Calu3 (cell line): ENCODE data around the gene PAPSS1. TPM values are rescaled to one million over a fixed set of nuclear protein-coding genes. Genes with fewer than 3 reads are reported as not detected.

Experiments
- BruUV-seq: library from RNA; stranded (reverse); fragments of 400-500 nt; replicated peaks from 2 replicates; lab custom pipeline; 2021; lab: Mats Ljungman, UMichigan
- CTCF ChIA-PET: fragments of 300-600 bp; sonication (Branson Sonifier 250); formaldehyde crosslinking; loops from one replicate; lab custom pipeline; 2022; ENCODE audit warnings: antibody characterized with exemption; lab: Charles Lee
- DNase-seq: peaks from one replicate; pipeline ENCODE4 v3.0.0; 2022
- H3K27ac Mint-ChIP-seq: one replicate; pipeline ENCODE4 v1.8.0; 2022; ENCODE audit warnings: mixed read lengths; ENCODE audit not compliant: unreplicated experiment
- H3K27me3 Mint-ChIP-seq: one replicate; pipeline ENCODE4 v1.8.0; 2022; ENCODE audit warnings: mixed read lengths; ENCODE audit not compliant: unreplicated experiment
- H3K36me3 Mint-ChIP-seq: one replicate; pipeline ENCODE4 v1.8.0; 2022; ENCODE audit warnings: mild to moderate bottlenecking, moderate library complexity, mixed read lengths; ENCODE audit not compliant: insufficient read depth, unreplicated experiment
- H3K4me1 Mint-ChIP-seq: one replicate; pipeline ENCODE4 v1.8.0; 2022; ENCODE audit warnings: mild to moderate bottlenecking, low read depth, mixed read lengths; ENCODE audit not compliant: unreplicated experiment
- H3K4me3 Mint-ChIP-seq: one replicate; pipeline ENCODE4 v1.8.0; 2022; ENCODE audit warnings: mild to moderate bottlenecking, low read depth, moderate library complexity, mixed read lengths; ENCODE audit not compliant: unreplicated experiment
- H3K9me3 Mint-ChIP-seq: one replicate; pipeline ENCODE4 v1.8.0; 2022; ENCODE audit warnings: low read depth, mixed read lengths; ENCODE audit not compliant: unreplicated experiment
- CTCF ChIP-seq: fragments of 200-600 bp; IDR thresholded peaks from one replicate; pipeline ENCODE4 v1.8.0; 2022; ENCODE audit warnings: antibody characterized with exemption; ENCODE audit not compliant: unreplicated experiment
- intact Hi-C: fragments of 100-400 bp; cut with micrococcal nuclease; formaldehyde crosslinking; loops from one replicate; pipeline ENCODE4 v1.10.0; 2022; ENCODE audit not compliant: unreplicated experiment
- total RNA-seq: library from RNA; stranded (reverse); gene quantifications from 2 replicates; pipeline ENCODE4 v1.2.3, GENCODE V29; 2022

Gene PAPSS1
- total RNA-seq, 1 experiment from 2014 or later = 41.6 TPM

- CTCF ChIA-PET = no interaction called here
- no peak for DNase-seq
- H3K27me3 Mint-ChIP-seq = no peaks in the 10 kb centered on the region
- H3K4me3 Mint-ChIP-seq = no peak overlapping the region
- H3K27ac Mint-ChIP-seq = no peak overlapping the region
- intact Hi-C loops = no loop called here
- peaks cover 11% of the 10 kb centered on the region for H3K4me1 Mint-ChIP-seq
- H3K36me3 Mint-ChIP-seq = peaks cover 4% of the 10 kb centered on the region
- no peaks in the 10 kb centered on the region for H3K9me3 Mint-ChIP-seq
- BruUV-seq = no TSS peak
- no peak for TF ChIP-seq CTCF
Measured at GRCh38 chr4:107631560-107631959, 88.5 kb downstream of the PAPSS1 start.

- CTCF ChIA-PET = no interaction called here
- Mint-ChIP-seq H3K9me3 (no peaks in the 10 kb centered on the region), H3K27ac (no peak overlapping the region), H3K4me1 (peaks cover 11% of the 10 kb centered on the region), H3K36me3 (peaks cover 4% of the 10 kb centered on the region), H3K27me3 (no peaks in the 10 kb centered on the region), H3K4me3 (no peak overlapping the region)
- DNase-seq = no peak
- TF ChIP-seq CTCF = no peak
- intact Hi-C loops = no loop called here
- no TSS peak for BruUV-seq
Measured at GRCh38 chr4:107630185-107630705, 89.8 kb downstream of the PAPSS1 start.

- H3K4me1 Mint-ChIP-seq = peaks cover 11% of the 10 kb centered on the region
- TF ChIP-seq CTCF = no peak
- no peak overlapping the region for H3K4me3 Mint-ChIP-seq
- CTCF ChIA-PET = no interaction called here
- no peak overlapping the region for H3K27ac Mint-ChIP-seq
- H3K9me3 Mint-ChIP-seq = no peaks in the 10 kb centered on the region
- no peak for DNase-seq
- intact Hi-C loops = no loop called here
- H3K36me3 Mint-ChIP-seq = peaks cover 4% of the 10 kb centered on the region
- BruUV-seq = no TSS peak
- no peaks in the 10 kb centered on the region for H3K27me3 Mint-ChIP-seq
Measured at GRCh38 chr4:107629318-107629717, 90.7 kb downstream of the PAPSS1 start.

- CTCF ChIA-PET = interaction anchor here (0.7 kb wide), 1 partner anchor 932 kb away, joined by 3 read pairs; no protein-coding TSS in a partner anchor
- TF ChIP-seq CTCF = no peak
- Mint-ChIP-seq H3K4me1 (no peaks in the 10 kb centered on the region), H3K27me3 (no peaks in the 10 kb centered on the region), H3K27ac (no peak overlapping the region), H3K36me3 (peaks cover 2% of the 10 kb centered on the region), H3K9me3 (peaks cover 5% of the 10 kb centered on the region), H3K4me3 (no peak overlapping the region)
- DNase-seq = no peak
- no TSS peak for BruUV-seq
- intact Hi-C loops = no loop called here
Measured at GRCh38 chr4:107625391-107625902, 94.6 kb downstream of the PAPSS1 start.
